Amygdala (tissue), 56 donors: ENCODE data around the gene ATP8B3.
A peak's percentile ranks its signal among the peaks of the same experiment; 100 is the strongest.

Experiments
- DNase-seq, 56 donors: peaks; one replicate each; lab custom pipeline; 2025; lab: John Stamatoyannopoulos, UW

Gene ATP8B3

GRCh38 chr19:1817553-1818179 lies 5.6 kb upstream of the ATP8B3 start:
- DNase-seq, result no peak

- no peak for DNase-seq
Observed at GRCh38 chr19:1816530-1817298, 4.6 kb upstream of the ATP8B3 start.

DNA sequence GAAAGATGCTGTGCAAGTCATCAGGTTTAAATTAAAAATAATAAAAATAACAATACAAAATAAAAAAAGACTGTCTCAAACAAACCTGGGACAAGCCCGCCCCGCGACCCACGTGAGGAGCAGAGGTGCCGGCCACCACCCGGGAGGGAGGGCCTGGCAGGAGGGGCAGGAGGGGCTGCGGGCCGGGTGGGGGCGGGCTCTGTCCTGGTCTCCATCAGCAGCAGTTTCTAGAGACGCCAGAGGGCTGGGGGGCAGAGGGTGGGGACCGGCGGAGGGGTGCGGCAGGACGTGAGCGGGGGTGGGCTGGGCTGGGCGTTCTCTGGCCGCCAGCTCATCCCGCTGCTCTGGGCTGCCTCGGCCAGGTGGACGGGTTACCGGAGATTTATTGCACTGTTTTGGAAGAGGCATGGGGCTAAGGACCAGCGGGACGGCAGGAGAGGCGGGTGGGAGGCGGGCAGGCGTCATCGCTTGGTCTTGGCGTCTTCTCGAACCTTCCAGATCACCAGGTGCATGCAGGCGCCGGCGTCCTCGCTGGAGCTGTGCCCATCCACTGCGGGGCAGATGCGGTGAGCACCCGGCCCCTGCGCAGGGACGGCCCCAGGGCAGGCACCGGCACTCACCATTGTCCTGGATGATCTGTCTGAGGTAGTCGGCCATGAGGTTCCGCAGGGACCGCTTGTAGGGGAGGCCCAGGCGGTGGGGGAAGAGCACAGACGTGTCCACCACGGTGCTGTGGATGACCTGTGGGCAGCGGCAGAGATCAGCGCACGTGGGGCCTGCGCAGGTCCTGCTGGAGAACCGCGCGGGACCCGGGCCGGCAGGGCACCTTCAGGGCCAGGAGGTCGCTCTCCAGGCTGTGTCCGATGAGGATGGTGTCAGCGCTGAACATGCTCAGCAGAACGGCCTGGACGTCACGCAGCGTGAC lies 3.8 kb upstream of the ATP8B3 start:
- no peak for DNase-seq

GRCh38 chr19:1814833-1815604 lies 2.9 kb upstream of the ATP8B3 start:
- DNase-seq, result no peak

GRCh38 chr19:1814391-1814790 lies 2.3 kb upstream of the ATP8B3 start:
- no peak for DNase-seq

GRCh38 chr19:1813192-1814182 lies 1.4 kb upstream of the ATP8B3 start:
- DNase-seq, result no peak

DNA sequence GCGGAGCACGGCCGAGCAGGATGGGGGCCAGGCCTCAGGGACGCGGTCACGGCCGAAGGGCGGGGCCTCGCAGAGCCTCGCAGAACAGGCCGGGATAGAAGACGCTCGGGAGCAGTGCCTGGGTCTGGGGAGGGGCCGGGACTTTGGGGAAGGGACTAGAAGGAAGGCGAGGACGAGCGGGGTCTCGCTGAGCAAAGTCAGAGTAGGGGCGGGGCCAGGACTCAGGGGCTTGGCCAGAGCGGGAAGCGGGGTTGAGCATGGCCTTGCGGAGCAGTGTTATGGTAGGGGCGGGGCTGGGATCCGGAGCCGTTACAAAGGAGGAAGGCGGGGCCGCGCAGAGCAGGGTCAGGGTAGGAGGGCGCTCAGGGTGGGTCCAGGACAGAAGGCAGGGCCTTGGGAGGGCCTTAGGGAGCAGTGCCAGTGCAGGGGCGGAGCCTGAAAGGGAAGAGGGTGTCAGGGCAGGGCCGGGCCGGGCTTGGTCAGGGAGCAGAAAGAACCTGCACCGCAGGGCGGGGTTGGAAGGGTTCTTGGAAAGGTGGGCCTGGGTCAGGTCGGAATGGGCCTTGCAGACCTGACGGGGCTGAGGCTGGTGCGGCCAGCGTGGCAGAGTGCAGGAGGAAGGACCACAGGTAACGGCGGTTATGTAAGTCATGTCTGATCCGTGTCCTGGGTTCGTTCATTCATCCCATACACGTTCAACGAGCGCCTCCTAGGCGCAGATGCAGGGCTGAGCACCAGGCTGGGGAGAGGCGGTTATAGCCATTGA lies 533 bp upstream of the ATP8B3 start:
- peak in 45 of 56 donors; percentile 7 to 96 (median 56) for DNase-seq

DNA sequence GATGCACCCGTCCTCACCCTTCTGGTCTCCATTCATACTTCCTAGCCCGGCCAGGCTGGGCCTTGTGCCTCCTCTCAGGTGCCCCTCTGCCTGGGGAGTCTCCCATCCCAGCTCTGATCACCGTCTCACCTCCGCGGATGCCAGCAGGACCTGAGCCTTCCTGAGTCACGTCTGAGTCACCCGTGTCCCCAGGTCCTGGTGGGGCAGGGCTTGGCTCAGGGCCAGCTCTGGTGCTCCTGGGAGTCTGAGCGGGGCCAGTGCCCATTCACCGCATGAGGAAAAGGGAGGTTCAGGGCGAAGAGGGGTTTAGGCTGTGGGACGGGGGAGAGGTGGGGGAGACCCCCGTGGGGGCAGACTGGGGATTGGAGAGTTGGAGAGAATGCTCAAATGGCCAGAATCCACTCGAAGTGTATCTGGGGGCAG lies 593 bp downstream of the ATP8B3 start:
- DNase-seq, result peak in 3 of 56 donors; percentile 28 to 45 (median 42)

DNA sequence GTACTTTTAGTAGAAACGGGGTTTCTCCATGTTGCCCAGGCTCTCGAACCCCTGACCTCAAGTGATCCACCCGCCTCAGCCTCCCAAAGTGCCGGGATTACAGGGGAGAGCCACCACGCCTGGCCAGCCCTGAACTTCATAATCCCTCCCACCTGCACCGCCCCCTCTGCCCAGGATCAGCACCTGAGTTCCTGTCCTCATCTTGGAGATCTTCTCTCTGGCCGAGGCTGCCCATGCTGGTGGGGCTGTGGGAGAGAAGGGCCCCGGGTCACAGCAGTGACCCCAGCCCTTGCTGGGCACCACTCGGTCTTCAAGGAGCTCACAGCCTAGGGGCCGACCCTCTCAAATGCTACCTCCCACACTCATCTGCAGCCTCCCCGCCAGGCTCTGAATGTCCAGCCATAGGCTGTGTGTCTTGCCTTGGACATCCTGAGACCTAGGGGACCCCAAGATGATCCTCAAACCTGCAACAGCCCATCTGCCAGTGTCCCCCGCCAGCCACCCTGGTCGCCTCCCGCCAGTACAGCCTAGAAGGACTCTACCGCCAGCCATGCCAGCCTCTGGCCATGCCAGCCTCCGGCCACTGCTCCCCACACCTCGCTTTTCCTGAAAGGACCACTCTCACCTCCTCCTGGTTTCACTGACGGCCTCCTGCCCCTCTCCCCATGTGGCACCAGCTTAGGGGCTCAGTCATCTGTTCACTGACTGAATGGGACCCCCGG lies 1.5 kb downstream of the ATP8B3 start:
- DNase-seq, result no peak

DNA sequence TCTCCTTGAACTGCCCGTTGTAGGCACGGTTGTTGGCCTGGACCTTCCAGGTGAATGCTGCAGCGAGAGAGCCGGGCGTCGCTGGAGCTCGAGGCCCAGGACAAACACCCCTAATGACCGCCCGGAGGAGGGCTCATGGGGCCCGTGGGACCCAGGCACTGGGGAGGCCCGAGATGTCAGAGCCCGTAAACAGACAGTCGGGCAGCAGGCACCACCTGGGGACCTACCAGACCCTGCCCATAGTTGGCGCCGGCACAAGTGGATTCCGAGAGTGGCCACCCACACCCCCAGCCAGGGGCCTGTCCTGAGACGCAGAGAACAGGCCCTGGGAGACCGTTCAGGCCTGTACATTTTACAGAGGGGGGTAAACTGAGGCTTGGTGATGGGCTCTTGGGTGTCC lies 2.4 kb downstream of the ATP8B3 start:
- no peak for DNase-seq

- DNase-seq, result no peak
Observed at GRCh38 chr19:1808395-1808731, 3.7 kb downstream of the ATP8B3 start.

DNA sequence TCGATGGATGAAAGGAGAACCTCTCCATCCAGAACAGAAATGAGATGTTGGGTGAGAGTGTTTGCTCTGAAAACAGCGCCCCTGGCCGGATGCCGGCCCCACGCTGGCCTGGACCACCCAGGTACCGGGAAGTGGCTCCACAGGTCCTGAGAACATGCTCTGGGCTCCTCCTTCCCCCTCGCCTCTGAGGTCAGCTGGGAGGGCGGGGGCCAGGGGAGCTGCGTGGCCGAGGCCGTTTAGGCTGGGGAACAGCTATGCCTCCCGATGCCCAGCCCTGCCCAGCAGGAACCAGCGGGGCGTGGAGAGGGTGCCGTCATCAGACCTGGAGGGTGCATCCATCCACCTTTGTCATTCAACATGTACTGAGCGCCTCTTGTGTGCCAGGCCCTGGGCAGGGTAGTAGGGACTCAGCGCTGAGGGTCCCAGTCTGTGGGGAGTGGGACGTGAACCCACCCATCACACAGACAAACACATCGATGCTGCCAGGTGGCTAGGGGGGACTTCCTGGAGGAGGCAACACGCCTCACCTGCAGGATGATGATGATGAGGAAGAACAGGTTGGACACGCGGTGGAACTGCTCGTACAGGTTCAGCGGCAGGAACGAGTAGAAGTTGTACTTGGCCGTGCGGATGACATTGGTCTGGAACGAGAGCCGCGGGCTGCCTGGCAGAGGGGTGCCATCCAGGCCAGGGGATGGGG lies 4.2 kb downstream of the ATP8B3 start:
- DNase-seq, result no peak

DNA sequence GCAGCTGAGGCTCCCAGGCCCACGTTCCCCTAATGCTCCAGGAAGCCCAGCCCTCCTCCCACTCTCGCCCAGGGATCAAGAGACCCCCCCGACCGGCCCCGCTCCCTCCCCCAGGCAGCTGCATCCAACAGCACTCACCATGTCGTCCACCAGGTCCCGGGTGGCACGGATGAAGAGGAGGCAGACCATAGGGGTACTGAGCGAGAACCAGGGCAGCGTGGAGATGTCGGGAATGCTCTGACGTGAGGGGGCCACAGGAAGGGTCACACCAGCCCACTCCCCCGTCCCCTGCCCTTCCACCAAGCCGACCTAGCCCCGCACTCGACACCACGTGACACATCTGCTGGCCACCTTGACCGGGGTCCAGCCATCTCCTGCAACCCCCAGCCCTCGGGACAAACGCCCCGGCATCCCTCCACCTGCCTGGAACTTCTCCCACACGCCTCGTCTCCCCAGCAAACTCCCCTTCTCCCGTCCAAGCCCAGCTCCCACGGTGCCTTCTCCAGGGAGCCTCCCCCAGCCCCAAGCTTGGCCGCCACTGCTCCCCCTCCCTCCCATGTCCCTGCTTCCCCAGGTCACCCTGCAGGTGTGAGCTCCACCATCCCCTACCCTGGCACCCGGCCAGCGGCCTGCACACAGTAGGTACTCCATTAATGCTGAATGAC lies 4.9 kb downstream of the ATP8B3 start:
- no peak for DNase-seq

DNA sequence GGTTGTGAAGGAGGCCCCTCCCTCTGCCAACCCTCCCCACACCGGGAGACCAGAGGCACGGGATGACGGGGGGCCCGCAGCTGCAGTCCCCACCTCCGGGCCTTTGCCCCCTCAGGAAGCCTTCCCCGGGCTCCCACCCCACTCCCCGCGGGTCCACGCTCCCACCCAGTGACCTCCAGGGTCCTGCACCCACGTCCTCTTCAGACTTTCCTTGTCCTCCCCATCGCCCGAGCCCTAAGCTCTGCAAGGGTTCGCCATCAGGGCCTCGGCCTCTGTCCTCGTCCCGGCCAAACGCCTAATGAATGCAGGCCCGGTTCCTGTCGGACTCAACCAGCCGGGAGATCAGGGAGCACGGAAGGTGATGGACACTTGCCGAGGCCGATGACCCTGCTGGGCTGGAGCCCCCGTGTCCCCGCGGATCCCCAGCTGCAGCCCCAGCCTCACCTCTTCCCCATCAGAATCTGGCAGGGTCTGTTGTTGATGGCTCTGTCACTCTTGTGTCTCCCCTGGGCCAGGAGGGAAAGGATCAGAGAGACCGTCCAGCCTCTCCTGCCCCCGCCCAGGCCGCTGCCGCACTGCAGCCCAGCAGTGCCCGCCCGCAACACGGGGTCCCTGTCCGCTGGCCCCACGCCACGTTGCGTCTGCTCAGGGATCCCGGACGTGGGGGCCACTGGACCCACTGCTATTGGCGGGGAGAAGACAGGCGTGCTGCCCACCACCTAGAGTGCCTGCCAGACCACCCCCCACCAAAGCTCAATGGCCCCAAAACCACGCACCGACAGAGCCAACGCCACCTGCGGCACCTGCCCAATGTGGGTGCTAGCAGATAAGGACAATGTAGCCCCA lies 5.7 kb downstream of the ATP8B3 start:
- DNase-seq, result no peak

- no peak for DNase-seq
Observed at GRCh38 chr19:1805401-1806183, 6.5 kb downstream of the ATP8B3 start.
